Stimulated activated CD4-positive, alpha-beta T cell treated with anti-CD3 and anti-CD28 coated beads, TNF-alpha, amount 100 ng/mL, for 24 hours (primary cell): Measurements from ENCODE around the gene PUM2.
"Not testable (repeated sequence)": the region's sequence is repeated elsewhere in the genome, so short reads cannot be mapped to it uniquely, and the experiment has no call there.

Experiments
- DNase-seq, 3 experiments: peaks; one replicate each; pipeline ENCODE4 v3.0.0-alpha.2; 2020; ENCODE audit warnings: low read depth in 3 of 3

Gene PUM2

GRCh38 chr2:20369366-20369765 lies 18.7 kb upstream of the PUM2 start:
- DNase-seq = no peak

DNA sequence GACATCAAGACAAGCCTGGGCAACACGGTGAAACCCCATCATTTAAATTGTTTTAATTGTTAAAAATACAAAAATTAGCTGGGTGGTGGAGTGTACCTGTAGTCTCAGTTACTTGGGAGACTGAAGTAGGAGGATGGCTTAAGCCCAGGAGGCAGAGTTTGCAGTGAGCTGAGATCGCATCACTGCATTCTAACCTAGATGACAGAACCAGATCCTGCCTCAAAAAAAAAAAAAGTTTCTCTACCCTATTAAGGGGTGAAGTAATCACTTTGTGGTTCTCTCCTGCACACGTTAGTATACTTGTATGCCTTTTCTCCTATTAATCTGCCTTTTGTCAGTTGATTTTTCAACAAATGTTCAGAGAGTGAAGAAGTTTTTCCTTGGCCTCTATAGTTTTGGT lies 18.1 kb upstream of the PUM2 start:
- DNase-seq = no peak

GRCh38 chr2:20367929-20368328 lies 17.3 kb upstream of the PUM2 start:
- not testable (repeated sequence) for DNase-seq

GRCh38 chr2:20366672-20367116 lies 16.1 kb upstream of the PUM2 start:
- no peak for DNase-seq

DNA sequence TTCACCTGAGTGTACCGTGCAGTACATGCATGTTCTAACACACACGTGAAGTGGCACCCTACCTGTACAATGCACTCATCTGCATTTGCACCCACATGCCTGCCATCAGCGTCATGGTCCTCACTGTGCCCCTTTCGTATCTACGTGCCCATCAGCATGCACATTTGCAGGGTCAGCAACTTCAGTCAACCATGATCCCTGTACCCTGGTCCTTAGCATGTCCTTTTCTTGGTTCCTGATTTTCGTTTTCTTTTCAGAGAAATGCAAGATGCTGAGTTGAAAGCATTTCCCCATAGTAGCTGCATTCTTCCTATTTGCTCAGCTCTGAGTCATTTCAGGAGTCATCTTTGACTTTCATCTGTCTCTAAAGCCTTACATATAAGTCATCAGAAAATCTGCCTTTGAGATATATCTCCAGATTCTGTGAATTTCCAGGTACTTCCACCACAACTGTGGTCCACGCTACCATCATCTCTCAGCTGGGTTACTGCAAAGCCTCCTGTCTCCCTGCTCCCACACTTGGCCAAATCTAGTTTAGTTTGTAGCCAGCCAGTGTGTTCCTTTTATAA lies 14.7 kb upstream of the PUM2 start:
- peak in 1 of 3 experiments; percentile 40 for DNase-seq

DNA sequence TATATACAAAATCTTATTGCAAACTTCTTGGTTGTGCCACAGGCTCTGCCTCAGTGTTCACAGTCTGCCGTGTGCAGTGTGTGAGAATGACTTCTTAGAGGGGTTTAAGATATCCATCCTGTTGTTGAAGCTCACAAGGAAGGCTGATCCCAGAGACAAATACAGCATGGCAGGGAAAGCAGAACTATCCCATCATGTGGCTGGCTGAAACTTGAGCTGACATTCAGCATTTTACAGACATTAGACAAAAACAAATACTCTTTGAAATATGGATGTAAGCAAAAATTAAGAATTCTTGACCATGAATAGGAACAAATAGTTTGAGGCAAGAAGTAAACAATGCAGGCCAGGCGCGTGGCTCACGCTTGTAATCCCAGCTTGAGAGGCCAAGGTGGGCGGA lies 12.9 kb upstream of the PUM2 start:
- DNase-seq = no peak

- DNase-seq = no peak
These were observed 12.2 kb upstream of the PUM2 start for GRCh38 chr2:20362701-20363435.

- DNase-seq = no peak
These were observed 11.2 kb upstream of the PUM2 start for GRCh38 chr2:20361893-20362292.

- no peak for DNase-seq
These were observed 8.5 kb upstream of the PUM2 start for GRCh38 chr2:20359096-20359495.

GRCh38 chr2:20357638-20358389 lies 7.2 kb upstream of the PUM2 start:
- no peak for DNase-seq

DNA sequence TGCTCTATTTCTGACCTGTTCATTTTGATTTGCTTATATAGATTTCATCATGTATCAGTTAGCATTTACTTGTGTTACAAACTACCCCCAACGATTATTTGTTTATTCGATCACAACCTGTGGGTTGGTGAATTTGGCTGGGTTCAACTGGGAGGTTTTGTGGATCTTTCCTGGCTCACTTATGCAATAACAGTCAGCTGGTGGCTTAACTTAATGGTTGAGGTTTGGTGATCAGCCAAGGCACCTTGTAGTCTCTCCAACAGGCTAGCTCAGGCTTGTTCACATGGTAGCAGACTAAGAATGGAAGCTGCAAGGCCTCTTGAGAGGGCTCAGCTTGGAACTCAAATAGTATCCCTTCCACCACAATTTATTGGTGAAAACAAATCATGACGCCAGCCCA lies 5.4 kb upstream of the PUM2 start:
- no peak for DNase-seq

GRCh38 chr2:20355131-20355530 lies 4.5 kb upstream of the PUM2 start:
- no peak for DNase-seq

- no peak for DNase-seq
These were observed 2.8 kb upstream of the PUM2 start for GRCh38 chr2:20353241-20353992.

- no peak for DNase-seq
These were observed 2.1 kb upstream of the PUM2 start for GRCh38 chr2:20352581-20353216.

GRCh38 chr2:20352230-20352578 lies 1.6 kb upstream of the PUM2 start:
- DNase-seq = no peak

DNA sequence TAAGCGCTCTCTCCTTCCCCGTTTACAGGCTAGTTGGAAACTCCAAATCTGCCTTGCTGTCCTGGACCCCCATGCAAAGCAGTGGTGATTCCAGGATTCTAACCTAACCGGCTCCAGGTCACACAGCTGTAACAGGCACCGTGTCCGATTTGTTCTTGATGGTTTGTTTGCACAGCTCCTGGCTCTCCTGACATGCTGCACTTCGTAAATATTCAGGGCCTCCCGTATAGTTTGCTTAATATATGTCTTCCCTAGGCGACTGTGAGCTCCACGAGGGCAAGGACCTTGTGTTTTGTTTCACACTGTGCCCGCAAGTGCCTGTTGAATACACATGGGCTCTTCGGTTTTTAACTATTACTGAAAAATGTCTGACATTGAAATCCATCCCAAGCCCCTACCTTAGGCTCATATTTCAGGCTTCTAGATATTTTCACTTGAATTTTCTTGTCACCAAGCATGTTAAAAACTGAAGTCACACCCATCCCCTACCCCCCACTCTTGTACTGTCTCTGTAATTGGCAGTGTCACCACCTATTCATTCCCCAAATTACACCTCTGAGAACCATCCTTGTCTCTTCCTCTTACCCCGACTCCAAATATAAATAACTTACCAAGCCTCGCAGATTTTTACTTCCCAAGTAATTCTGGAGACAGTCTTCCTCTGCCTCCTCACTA lies 1.0 kb upstream of the PUM2 start:
- no peak for DNase-seq

DNA sequence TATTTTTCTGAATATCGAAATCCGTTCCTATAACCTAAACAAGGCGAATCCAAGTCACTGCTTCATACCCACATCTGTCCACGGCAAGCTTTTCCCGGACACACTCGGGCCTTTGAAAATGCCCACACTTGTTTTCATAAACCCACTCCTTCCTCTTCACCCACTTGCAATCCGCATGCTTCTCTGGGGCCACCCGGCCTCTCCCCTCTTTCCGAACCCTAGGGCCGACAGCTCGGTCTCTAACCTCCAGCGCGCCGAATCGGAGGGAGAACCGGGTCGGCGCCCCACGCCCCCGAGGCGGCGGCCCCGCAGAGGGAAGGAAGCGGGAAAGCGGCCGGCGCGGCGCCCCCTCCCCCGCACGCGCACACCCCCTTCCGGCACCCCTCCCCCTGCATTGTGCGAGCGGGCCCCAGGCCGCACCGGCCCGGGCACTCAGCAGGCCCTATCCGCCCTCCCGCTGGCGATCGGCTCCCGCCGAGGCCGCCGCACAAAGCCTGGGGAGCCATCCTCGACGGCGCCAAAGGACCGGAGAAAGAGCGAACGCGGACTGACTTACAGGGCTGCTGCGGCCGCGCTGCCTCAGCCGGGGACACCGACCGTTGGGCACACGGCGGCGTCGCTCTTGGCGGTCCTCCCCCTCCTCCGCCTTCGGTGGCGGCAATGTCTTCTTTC lies 467 bp downstream of the PUM2 start:
- DNase-seq = peak; percentile 25 to 68 (median 36)

DNA sequence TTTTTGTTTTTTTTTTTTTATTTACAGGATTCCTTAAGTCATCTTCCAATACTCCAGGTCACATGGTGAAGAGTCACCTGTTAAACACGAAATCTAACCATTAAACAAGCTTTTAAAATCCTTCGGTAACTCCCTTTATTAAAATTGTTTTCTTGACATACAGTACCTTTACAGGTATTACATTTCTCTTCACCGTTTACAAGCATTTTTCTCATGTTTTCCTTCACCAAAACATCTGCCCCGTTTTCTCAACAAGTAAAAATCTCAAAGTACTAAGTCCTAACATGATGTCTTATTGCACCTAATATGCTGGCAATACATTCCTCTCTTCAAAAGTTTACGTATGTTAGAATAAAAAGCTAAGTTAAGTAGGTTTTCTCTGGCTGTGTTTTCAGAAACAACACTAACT lies 1.1 kb downstream of the PUM2 start:
- no peak for DNase-seq

DNA sequence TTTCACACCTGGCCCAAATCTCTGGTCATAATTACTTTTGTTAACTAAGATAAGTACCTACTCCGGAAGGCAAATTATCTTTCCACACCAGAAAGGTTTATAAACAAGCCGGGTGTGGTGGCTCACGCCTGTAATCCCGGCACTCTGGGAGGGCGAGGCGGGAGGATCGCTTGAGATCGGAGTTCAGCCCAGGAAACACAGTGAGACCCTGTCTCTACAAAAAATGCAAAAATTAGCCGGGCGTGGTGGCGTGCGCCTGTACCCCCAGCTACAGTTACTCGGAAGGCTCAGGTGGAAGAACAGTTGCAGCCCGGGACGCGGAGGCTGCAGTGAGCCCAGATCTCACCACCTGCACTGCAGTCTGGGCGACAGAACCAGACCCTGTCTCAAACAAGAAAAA lies 2.1 kb downstream of the PUM2 start:
- no peak for DNase-seq

GRCh38 chr2:20346565-20347381 lies 3.9 kb downstream of the PUM2 start:
- DNase-seq = no peak
